Left ventricle myocardium inferior (tissue), 1 donor: ENCODE data around the gene DNAL1. TPM values are rescaled to one million over a fixed set of nuclear protein-coding genes. Genes with fewer than 3 reads are reported as not detected.

Experiments used
- DNase-seq: peaks from one replicate; pipeline ENCODE4 v3.0.0-alpha.2; 2020
- H3K27ac ChIP-seq: fragments of 200-600 bp; replicated peaks from 2 replicates; pipeline ENCODE4 v1.8.0; 2021
- H3K27me3 ChIP-seq: fragments of 200-600 bp; 2 replicates; pipeline ENCODE4 v1.8.0; 2021; ENCODE audit warnings: low read depth
- H3K36me3 ChIP-seq: fragments of 200-600 bp; 2 replicates; pipeline ENCODE4 v1.8.0; 2021
- H3K4me1 ChIP-seq: fragments of 200-600 bp; 2 replicates; pipeline ENCODE4 v1.8.0; 2021
- H3K4me3 ChIP-seq: fragments of 200-600 bp; 2 replicates; pipeline ENCODE4 v1.8.0; 2021; ENCODE audit warnings: mild to moderate bottlenecking, moderate library complexity
- H3K9me3 ChIP-seq: fragments of 200-600 bp; replicated peaks from 2 replicates; pipeline ENCODE4 v1.8.0; 2021
- intact Hi-C: fragments of 100-400 bp; cut with micrococcal nuclease; formaldehyde crosslinking; loops from one replicate; pipeline ENCODE4 v1.11.0; 2022
- total RNA-seq: library from RNA; stranded (reverse); fragmentation: NEBNext Ultra II Directional; extraction: Animal tissue kit (Norgen Biotek cat#: 25700); gene quantifications from one replicate; pipeline ENCODE4 v1.2.1, GENCODE V29; 2021
- TF ChIP-seq, protein P1 (sequence below): fragments of 200-600 bp; IDR thresholded peaks from 2 replicates; pipeline ENCODE4 v1.8.0; 2021; ENCODE audit warnings: antibody characterized with exemption, mild to moderate bottlenecking, borderline replicate concordance
- donor health status: DM: no; HTN: yes; CAD: no; lungs with severe emphysema.

DNAL1 gene
- total RNA-seq, 1 donor from 2014 or later, result 15.2 TPM

DNA sequence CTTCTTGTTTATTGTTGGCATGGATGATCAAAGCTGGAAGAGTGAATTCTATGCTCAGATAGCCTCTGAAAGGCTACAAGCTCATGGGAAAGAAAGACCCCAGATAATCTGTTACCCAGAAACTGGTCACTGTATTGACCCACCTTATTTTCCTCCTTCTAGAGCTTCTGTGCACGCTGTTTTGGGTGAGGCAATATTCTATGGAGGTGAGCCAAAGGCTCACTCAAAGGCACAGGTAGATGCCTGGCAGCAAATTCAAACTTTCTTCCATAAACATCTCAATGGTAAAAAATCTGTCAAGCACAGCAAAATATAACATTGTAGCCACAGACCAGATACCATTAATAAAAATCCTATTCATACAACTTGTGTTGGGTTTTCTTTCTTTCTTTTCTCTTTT lies 25.3 kb upstream of the DNAL1 start:
- Histone ChIP-seq H3K27ac (no peak overlapping the region), H3K36me3 (no peaks in the 10 kb centered on the region), H3K4me3 (no peak overlapping the region), H3K9me3 (no peaks in the 10 kb centered on the region), H3K4me1 (no peaks in the 10 kb centered on the region), H3K27me3 (no peaks in the 10 kb centered on the region)
- TF ChIP-seq, protein P1, sequence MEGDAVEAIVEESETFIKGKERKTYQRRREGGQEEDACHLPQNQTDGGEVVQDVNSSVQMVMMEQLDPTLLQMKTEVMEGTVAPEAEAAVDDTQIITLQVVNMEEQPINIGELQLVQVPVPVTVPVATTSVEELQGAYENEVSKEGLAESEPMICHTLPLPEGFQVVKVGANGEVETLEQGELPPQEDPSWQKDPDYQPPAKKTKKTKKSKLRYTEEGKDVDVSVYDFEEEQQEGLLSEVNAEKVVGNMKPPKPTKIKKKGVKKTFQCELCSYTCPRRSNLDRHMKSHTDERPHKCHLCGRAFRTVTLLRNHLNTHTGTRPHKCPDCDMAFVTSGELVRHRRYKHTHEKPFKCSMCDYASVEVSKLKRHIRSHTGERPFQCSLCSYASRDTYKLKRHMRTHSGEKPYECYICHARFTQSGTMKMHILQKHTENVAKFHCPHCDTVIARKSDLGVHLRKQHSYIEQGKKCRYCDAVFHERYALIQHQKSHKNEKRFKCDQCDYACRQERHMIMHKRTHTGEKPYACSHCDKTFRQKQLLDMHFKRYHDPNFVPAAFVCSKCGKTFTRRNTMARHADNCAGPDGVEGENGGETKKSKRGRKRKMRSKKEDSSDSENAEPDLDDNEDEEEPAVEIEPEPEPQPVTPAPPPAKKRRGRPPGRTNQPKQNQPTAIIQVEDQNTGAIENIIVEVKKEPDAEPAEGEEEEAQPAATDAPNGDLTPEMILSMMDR, result no peak
- no peak for DNase-seq
- intact Hi-C loops, result no loop called here

DNA sequence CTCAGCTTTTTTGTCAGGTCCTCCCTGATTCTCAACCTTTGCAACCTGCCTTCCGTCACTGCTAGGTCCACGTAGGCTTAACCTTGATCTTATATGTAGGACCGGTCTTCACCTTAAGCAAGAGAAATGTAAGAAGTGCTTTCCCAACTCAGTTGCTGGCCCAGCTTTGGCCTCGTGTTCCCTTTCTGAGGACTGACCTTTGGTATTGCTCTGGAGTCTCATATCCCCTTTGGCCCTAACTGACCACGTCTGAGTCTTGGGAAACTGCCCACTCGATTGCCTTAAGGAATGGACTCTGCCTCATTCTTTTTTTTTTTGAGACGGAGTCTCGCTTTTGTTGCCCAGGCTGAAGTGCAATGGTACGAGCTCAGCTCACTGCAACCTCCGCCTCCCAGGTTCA lies 24.5 kb upstream of the DNAL1 start:
- DNase-seq, result no peak
- H3K4me1 ChIP-seq, result no peaks in the 10 kb centered on the region
- TF ChIP-seq, protein P1, result no peak
- H3K27ac ChIP-seq, result no peak overlapping the region
- intact Hi-C loops, result no loop called here
- no peaks in the 10 kb centered on the region for H3K36me3 ChIP-seq
- no peaks in the 10 kb centered on the region for H3K9me3 ChIP-seq
- H3K4me3 ChIP-seq, result no peak overlapping the region
- no peaks in the 10 kb centered on the region for H3K27me3 ChIP-seq

DNA sequence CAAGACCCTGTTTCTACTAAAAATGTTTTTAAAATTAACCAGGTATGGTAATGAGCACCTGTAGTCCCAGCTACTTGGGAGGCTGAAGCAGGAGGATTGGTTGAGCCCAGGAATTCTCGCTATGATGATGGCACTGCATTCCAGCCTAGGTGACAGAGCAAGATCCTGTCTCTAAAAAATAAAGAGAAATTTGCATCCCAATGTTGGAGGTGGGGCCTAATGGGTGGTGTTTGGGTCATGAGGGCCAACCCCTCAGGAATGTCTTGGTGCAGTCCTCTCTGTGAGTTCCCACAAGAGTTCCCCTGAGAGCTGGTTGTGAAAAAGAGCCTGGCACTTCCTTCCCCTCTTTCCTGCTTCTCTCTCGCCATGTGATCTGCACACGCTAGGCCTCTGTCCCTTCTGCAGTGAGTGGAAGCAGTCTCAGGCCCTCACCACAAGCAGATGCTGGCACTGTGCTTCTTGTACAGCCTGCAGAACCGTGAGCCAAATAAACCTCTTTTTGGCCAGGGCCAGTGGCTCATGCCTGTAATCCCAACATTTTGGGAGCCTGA lies 21.2 kb upstream of the DNAL1 start:
- H3K4me1 ChIP-seq, result no peaks in the 10 kb centered on the region
- intact Hi-C loops, result no loop called here
- no peaks in the 10 kb centered on the region for H3K27me3 ChIP-seq
- no peak overlapping the region for H3K4me3 ChIP-seq
- H3K27ac ChIP-seq, result no peak overlapping the region
- TF ChIP-seq, protein P1, result no peak
- H3K9me3 ChIP-seq, result no peaks in the 10 kb centered on the region
- no peak for DNase-seq
- no peaks in the 10 kb centered on the region for H3K36me3 ChIP-seq

DNA sequence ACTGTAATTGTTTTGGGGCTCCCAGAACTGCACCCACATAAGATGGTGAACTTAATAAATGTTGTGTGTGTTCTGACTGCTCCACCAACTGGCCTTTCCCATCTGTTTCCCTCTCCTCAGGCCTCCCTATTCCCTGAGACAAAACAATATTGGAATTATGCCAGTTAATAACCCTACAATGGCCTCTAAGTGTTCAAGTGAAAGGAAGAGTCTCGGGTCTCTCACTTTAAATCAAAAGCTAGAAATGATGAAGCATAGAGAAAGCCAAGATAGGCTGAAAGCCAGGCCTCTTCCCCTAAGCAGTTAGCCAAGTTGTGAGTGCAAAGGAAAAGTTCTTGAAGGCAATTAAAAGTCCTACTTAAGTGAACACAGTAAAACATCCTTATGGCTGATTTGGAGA lies 19.1 kb upstream of the DNAL1 start:
- Histone ChIP-seq H3K27me3 (no peaks in the 10 kb centered on the region), H3K9me3 (no peaks in the 10 kb centered on the region), H3K4me1 (no peaks in the 10 kb centered on the region), H3K36me3 (no peaks in the 10 kb centered on the region), H3K4me3 (no peak overlapping the region), H3K27ac (no peak overlapping the region)
- TF ChIP-seq, protein P1, result no peak
- intact Hi-C loops, result no loop called here
- no peak for DNase-seq

DNA sequence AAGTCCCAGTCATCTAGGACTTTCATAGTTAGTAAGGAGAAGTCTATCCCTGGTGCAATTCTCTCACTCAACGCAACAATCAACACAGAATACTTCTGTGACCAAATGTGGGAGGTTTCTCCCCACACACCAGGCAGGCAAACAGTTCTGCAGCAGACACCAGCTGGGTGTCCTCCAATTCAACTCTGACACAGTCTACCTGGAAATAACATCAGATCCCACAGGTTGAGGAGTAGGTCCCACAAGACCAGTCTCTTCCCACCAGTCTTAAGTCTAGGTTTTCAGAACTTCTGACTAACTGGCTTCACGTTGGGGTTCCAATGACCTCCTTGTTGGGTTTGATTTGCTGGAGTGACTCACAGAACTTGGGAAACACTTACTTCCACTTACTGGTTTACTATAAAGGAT lies 17.6 kb upstream of the DNAL1 start:
- DNase-seq, result no peak
- no peaks in the 10 kb centered on the region for H3K36me3 ChIP-seq
- H3K9me3 ChIP-seq, result no peaks in the 10 kb centered on the region
- H3K27ac ChIP-seq, result no peak overlapping the region
- TF ChIP-seq, protein P1, result no peak
- intact Hi-C loops, result no loop called here
- no peaks in the 10 kb centered on the region for H3K4me1 ChIP-seq
- no peak overlapping the region for H3K4me3 ChIP-seq
- H3K27me3 ChIP-seq, result no peaks in the 10 kb centered on the region
